IPS DF 19.7 (cell line): ENCODE results near the gene FBXO44.
"Not testable (repeated sequence)": the region's sequence is repeated elsewhere in the genome, so short reads cannot be mapped to it uniquely, and the experiment has no call there.

Source experiments
- DNase-seq: peaks from one replicate; pipeline ENCODE4 v3.0.0-alpha.2; 2013; ENCODE audit warnings: low read depth, low spot score

Gene FBXO44

GRCh38 chr1:11639372-11639771 lies 15.3 kb upstream of the FBXO44 start:
- DNase-seq: no peak

DNA sequence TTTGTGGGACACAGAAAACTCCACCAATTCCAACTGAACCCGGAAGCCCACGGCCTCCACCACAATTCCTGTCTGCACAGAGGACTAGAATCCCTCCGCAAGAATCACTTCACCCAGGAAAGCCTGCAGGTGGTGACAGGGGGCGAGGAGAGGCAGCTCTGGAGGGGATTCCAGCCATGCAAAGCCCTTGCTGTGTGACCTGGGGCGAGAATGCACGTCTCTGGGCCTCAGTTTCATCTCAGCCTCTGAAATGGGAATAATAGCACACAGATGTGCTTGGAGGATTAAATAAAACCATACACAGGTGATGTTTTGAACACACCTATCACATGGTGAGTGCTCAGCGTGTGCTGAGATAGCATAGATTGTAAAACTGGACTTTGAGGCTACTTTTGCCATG lies 14.6 kb upstream of the FBXO44 start:
- no peak for DNase-seq

DNA sequence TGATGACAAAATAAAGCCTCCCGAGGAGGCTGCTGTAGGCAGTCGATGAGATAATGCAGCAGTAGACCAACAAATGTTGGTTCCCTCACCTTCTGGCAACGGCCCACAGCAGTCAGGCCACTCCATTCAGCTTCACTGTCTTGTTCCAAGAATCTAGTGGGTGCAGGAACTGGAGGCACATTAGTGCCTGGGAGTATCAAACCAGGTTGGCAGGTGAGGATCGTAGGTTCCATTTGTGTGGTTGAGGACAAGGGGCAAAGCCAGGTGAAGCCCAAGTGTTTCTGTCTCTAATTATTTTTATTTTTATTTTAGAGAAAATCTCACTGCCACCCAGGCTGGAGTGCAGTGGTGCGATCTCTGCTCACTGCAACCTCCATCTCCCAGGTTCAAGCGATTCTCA lies 13.7 kb upstream of the FBXO44 start:
- no peak for DNase-seq

- no peak for DNase-seq
These were observed 12.8 kb upstream of the FBXO44 start for GRCh38 chr1:11641776-11642305.

DNA sequence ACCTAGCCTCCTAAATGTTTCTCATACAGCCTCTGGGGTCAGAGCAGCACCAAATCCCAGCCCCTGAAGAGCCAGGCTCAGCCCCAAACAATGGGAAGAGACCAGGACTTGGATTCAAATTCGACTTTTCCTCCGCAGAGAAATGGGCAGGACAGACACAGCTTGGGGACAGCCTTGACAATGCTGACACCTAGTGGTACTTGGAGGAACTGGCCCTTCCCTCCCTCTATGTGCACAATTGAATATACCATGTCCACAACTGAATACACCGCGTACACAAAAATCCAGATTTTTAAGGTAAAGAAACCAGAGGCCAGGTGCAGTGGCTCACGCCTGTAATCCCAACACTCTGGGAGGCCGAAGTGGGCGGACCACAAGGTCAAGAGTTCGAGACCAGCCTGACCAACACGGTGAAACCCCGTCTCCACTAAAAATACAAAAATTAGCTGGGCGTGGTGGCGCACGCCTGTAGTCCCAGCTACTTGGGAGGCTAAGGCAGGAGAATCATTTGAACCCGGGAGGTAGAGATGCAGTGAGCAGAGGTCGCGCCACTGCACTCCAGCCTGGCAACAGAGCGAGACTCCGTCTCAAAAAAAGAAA lies 12.2 kb upstream of the FBXO44 start:
- not testable (repeated sequence) for DNase-seq

- DNase-seq: no peak
These were observed 10.9 kb upstream of the FBXO44 start for GRCh38 chr1:11643782-11644181.

DNA sequence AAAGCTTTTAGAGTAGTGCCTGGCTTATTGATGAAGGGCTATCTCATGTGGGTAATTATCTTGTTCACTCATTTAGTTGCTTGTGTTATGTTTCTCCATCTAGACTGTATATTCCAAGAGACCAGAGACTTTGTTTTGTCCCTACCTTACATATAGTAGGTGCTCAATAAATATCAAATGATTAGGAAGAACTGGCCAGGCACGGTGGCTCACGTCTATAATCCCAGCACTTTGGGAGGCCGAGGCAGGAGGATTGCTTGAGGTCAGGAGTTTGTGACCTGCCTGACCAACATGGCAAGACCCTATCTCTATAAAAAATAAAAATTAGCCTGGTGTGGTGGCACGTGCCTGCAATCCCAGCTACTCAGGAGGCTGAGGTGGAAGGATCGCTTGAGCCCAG lies 9.4 kb upstream of the FBXO44 start:
- no peak for DNase-seq

GRCh38 chr1:11645670-11646265 lies 8.9 kb upstream of the FBXO44 start:
- DNase-seq: no peak

DNA sequence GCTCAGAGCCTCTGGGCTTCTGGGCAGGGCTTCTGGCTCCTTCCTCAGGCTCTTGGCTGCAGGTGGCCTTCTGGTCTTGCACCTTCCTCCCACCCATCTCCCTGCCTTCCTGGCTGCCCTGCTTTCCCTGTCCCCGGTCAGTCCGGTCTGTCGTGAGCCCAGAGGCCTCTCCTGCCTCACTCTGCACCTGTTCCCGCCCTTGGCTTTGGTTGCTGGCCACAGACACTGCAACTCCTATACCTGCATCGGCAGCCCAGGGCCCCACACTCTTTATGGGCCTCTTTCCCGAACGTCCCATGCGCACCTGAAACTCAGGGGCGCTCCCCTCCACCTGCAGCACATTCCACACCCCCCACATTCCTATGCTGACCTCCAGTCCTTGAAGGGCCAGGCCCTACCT lies 8.4 kb upstream of the FBXO44 start:
- no peak for DNase-seq

GRCh38 chr1:11647333-11647732 lies 7.3 kb upstream of the FBXO44 start:
- no peak for DNase-seq

GRCh38 chr1:11648039-11648438 lies 6.6 kb upstream of the FBXO44 start:
- no peak for DNase-seq

- no peak for DNase-seq
These were observed 5.9 kb upstream of the FBXO44 start for GRCh38 chr1:11648732-11649158.

GRCh38 chr1:11649237-11649623 lies 5.4 kb upstream of the FBXO44 start:
- DNase-seq: no peak

DNA sequence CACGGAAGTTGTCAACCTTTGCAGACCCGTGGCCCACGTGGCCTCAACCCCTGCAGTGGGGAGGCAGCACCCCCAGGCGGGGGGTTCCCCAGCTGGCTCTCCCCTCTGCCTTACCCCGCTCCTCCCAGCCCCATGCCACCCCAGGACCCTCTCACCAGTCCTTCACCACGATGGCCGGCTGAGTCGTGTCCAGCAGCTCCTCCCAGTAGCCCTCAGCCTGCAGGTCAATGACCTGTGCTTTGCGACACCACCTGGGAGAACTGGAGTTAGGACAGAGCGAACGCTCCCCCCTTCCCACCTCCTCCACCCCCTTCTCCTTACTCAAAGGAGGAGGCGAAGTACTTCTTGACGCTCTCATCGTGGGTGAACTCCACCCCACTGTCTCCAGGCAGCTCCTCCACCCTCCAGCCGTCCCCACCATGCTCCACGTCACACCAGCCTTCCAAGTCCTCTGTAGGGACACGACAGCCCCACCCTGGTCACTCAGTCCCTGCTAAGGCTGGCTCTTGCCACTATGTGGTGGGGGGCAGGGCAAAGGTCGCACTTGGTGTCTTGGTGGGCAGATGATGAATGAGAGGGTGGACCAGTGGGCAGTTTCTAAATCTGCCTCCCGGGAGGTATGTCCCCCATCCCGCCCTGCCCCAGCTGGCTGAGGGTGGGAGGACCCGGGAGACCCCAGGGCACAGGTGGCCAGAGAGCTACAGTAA lies 4.9 kb upstream of the FBXO44 start:
- DNase-seq: no peak

- no peak for DNase-seq
These were observed 4.2 kb upstream of the FBXO44 start for GRCh38 chr1:11650331-11650991.

- no peak for DNase-seq
These were observed 3.7 kb upstream of the FBXO44 start for GRCh38 chr1:11651017-11651416.

DNA sequence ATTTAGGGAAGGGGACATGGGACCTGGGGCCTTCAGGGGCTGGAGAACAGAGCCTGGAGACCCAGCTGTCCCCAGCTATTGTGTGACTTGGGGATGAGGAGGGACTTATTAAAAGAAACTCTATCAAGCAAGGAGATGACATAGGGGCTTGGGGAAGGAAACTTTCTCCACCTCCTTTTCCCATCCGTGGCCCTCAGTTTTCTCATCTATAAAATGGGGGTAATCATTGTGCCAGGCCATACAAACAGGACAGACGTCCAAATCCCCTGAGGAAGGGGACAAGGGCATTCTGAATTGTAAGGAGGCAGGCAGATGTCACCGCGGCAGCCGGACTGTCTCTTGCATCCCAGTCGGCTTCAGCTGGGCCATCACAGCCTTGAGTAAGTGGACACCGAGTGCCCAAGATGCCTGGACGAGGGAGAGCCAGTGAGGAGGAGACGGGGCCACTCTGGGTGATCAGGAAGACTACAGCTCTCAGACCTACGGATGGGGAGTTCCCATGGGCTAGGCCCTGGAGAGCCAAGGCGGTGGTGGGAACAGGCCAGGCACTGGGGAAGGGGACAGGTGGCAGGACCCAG lies 2.4 kb upstream of the FBXO44 start:
- no peak for DNase-seq

- DNase-seq: no peak
These were observed 1.4 kb upstream of the FBXO44 start for GRCh38 chr1:11653101-11653860.

GRCh38 chr1:11653861-11654136 lies 878 bp upstream of the FBXO44 start:
- DNase-seq: no peak

DNA sequence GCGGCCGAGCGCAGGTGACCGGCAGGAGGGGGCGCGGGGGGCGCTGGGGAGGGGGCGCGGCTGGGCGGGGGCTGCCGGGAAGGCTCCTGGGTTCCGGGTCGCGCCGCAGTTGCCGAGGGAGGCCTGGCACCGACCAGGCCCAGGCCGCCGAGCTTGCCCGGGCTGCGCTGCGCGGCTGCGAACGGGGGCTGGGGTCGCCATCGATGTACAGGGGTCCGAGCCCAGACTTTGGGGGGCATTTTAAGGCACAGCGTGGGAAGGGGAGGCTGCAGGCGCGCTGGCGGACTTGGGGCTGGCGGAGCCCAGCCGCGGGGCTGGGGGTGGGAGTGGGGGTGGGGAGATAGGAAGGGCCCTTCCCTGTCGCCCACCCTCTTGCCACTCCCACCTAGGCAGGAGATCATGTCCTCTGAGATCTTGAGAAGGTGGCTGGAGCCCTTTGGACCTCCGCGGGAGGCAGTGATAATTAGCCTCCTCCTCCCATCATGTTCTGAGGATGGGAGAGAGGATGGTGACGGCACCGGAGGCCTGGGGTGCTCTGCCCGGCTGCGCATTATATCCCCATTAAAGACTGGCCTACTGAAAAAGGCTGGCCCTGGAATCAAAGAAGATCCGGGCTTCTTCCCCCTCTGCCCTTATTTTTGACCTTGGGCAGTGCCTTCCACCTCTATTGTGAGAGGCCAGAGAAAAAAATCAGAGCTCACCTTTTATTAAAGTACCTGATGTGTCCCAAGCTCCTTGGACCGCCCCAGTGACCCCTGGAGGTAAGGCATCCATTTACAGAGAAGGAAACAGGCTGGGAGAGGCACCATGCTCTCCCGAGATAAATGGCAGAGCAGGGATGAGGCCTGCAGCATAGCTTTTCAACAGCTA lies 497 bp downstream of the FBXO44 start:
- DNase-seq: no peak

- no peak for DNase-seq
These were observed 3.0 kb downstream of the FBXO44 start for GRCh38 chr1:11657654-11658053.
